Measurements from ENCODE around the gene TEAD1. TPM values are rescaled to one million over a fixed set of nuclear protein-coding genes. Genes with fewer than 3 reads are reported as not detected.

The TEAD1 gene
- total RNA-seq, 6 experiments from 2014 or later = 218 to 252 (median 227) TPM

GRCh38 chr11:12640355-12640754, 33.9 kb upstream of the TEAD1 start:
- H3K4me3 Mint-ChIP-seq = no peak overlapping the region
- TF ChIP-seq CTCF (IDR thresholded peaks at IDR 0.05) = no peak
- no peaks in the 10 kb centered on the region for H3K36me3 Mint-ChIP-seq (ENCODE audit: low read depth)
- H3K27me3 Mint-ChIP-seq (ENCODE audit: insufficient read depth) = no peaks in the 10 kb centered on the region
- no peak for DNase-seq
- no peaks in the 10 kb centered on the region for H3K9me3 Mint-ChIP-seq
- H3K4me1 Mint-ChIP-seq (ENCODE audit: low read depth) = peaks cover 20% of the 10 kb centered on the region
- no peak overlapping the region for H3K27ac Mint-ChIP-seq

DNA sequence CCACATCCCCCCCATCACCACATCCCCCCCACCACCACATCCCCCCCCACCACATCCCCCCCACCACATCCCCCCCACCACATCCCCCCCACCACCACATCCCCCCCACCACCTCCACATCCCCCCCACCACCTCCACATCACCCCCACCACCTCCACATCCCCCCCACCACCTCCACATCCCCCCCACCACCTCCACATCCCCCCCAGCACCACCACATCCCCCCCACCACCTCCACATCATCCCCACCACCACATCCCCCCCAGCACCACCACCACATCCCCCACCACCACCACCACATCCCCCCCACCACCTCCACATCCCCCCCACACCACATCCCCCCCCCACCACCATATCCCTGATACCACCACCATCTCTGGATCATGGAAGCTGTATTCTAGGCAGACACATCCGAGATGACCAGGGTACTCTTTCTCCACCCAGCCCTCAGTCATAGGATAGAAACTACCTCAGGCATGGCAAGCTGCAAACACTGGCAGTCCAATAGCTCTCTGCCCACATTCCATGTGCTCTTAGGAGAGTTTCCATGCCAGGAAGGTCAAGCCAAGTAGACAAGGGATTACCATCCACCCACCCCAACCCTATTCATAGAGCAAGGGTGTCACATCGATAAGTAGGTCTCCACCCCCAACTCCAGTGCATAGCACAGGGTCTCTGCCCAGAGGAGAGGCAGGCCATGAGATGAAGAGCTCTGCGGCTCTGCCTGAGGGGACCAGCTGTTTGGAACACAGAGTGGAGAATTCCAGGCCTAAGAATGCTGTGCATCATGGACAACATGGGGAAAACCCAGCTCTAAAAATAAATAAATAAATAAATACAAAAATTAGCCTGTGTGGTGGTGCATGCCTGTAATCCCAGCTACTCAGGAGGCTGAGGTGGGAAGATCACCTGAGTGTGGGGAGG, 33.0 kb upstream of the TEAD1 start:
- no peaks in the 10 kb centered on the region for H3K9me3 Mint-ChIP-seq
- no peak for TF ChIP-seq CTCF (IDR thresholded peaks at IDR 0.05)
- DNase-seq = no peak
- H3K27ac Mint-ChIP-seq = no peak overlapping the region
- H3K36me3 Mint-ChIP-seq (ENCODE audit: low read depth) = no peaks in the 10 kb centered on the region
- no peaks in the 10 kb centered on the region for H3K27me3 Mint-ChIP-seq (ENCODE audit: insufficient read depth)
- H3K4me1 Mint-ChIP-seq (ENCODE audit: low read depth) = peaks cover 20% of the 10 kb centered on the region
- no peak overlapping the region for H3K4me3 Mint-ChIP-seq

DNA sequence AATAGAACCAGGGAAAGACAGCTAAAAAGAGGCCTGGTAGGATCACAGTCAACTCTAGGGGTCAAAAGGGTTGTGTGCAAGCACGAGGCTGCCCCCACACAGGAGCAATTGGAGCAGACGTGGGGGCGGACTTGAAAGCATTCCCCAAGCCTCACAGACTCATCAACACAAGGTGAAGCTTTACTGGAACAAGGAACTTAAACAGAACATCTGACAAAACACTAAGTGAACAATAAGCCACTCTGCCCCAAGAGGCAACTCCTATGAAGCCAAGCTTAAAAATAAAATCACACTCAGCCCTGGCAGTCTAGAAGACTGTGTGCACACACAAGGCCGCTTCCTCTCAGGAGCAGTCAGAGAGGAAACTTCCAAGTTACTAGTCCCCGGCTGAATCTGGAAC, 32.2 kb upstream of the TEAD1 start:
- Mint-ChIP-seq H3K36me3 (ENCODE audit: low read depth) (no peaks in the 10 kb centered on the region), H3K27ac (peak overlapping the region; percentile 16; the same call in 1 of the 2 replicates), H3K4me1 (ENCODE audit: low read depth) (peaks cover 20% of the 10 kb centered on the region), H3K4me3 (no peak overlapping the region), H3K9me3 (no peaks in the 10 kb centered on the region), H3K27me3 (ENCODE audit: insufficient read depth) (no peaks in the 10 kb centered on the region)
- no peak for TF ChIP-seq CTCF (IDR thresholded peaks at IDR 0.05)
- DNase-seq = no peak

- Mint-ChIP-seq H3K4me3 (no peak overlapping the region), H3K36me3 (ENCODE audit: low read depth) (no peaks in the 10 kb centered on the region), H3K27me3 (ENCODE audit: insufficient read depth) (no peaks in the 10 kb centered on the region), H3K4me1 (ENCODE audit: low read depth) (peaks cover 20% of the 10 kb centered on the region), H3K9me3 (no peaks in the 10 kb centered on the region), H3K27ac (no peak overlapping the region)
- no peak for DNase-seq
- TF ChIP-seq CTCF (IDR thresholded peaks at IDR 0.05) = no peak
Observed at GRCh38 chr11:12642806-12643428, 31.3 kb upstream of the TEAD1 start.

DNA sequence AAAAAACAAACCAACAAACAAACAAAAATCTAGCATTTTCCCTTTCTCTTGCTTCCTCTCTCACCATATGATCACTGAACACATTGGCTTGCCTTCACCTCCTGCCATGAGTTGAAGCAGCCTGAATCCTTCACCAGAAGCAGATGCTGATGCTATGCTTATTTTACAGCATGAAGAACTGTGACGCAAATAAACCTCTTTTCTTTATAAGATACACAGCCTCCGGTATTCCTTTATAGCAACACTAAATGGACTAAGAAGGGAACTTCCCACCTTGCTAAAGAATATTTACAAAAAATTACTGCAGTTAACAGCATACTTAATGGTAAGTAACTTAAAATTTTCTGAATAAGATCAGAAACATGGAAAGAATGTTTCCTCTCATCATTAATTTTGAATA, 27.7 kb upstream of the TEAD1 start:
- Mint-ChIP-seq H3K4me1 (ENCODE audit: low read depth) (peaks cover 11% of the 10 kb centered on the region), H3K27ac (no peak overlapping the region), H3K4me3 (no peak overlapping the region), H3K36me3 (ENCODE audit: low read depth) (no peaks in the 10 kb centered on the region), H3K9me3 (no peaks in the 10 kb centered on the region), H3K27me3 (ENCODE audit: insufficient read depth) (no peaks in the 10 kb centered on the region)
- DNase-seq = no peak
- TF ChIP-seq CTCF (IDR thresholded peaks at IDR 0.05) = no peak

Data from HFFc6 (cell line).